ENCODE measurements around the gene PAPPA2. TPM values are rescaled to one million over a fixed set of nuclear protein-coding genes. Genes with fewer than 3 reads are reported as not detected.

The PAPPA2 gene
- total and polyA plus RNA-seq, 9 of the 15 experiments (the other 6 are each of a cell fraction or from before 2014, with no cell fraction given) = 0.01 to 0.15 (median 0.05) TPM; not detected in 2

DNA sequence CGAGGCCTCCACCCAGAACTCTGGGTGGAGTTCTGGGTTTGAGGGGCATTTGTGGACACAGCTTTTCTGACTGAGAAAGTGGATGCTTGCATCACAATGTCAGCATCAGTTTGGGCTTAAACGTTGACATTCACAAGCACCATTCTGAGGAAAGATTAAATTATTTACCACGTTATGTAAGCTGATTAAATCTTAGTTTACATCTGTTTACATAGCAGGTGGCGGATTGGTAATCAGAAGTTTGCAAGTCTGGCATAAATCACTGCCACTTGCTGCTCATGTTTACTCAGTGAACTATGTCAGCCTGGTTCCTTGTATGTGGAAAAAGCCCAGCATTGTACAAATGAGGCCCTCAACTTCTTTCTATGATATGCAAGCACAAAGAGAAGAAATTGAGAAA is 310.1 kb downstream of the PAPPA2 start (continued):
- no peak for TF ChIP-seq FOXK1 (CRISPR knock-in tag; IDR thresholded peaks at IDR 0.05; ENCODE audit: borderline replicate concordance)

DNA sequence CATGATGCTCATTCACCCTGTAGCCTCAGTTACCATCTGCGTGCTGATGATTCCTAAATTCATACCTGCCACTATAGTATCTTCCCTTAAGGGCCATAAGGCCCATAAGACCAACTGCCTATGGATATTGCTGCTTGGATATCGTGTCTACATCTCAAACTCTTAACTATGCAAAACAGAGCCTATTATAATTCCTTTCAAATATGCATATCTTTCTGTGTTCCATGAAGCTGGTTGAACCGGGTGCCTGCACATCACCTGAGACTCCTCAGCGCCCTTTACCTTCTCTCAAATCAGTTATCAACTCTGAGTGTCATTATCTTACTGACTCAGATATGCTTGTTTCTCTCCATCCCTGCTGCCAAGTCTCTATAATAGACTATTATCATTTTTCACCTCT is 311.2 kb downstream of the PAPPA2 start:
- Histone ChIP-seq H3K36me3 (ENCODE audit: control insufficient read depth, insufficient read depth, low read length) (no peaks in the 10 kb centered on the region), H3K4me2 (ENCODE audit: insufficient read depth, low read length) (no peak overlapping the region), H3K27me3 (ENCODE audit: control insufficient read depth in 2 of 2, insufficient read depth in 2 of 2, low read length in 2 of 2) (peaks cover 0 to 2% of the 10 kb centered on the region in 2 experiments; a peak in 3 of 5 replicates), H3K4me3 (no peak overlapping the region), H3K4me1 (replicated peaks in 1 of 2; ENCODE audit: control insufficient read depth in 2 of 2, insufficient read depth in 2 of 2, low read length in 2 of 2) (no peaks in the 10 kb centered on the region), H3K9me3 (replicated peaks; ENCODE audit: control insufficient read depth, insufficient read depth, low read depth, low read length) (no peaks in the 10 kb centered on the region), H3K9ac (ENCODE audit: insufficient read depth in 1 of 2, low read depth in 2 of 2, low read length in 2 of 2) (no peak overlapping the region), H3K27ac (ENCODE audit: extremely low read depth, low read depth, low read length) (no peak overlapping the region), H3K9me1 (ENCODE audit: control insufficient read depth, insufficient read depth, low read length) (no peaks in the 10 kb centered on the region), H4K20me1 (replicated peaks; ENCODE audit: control insufficient read depth, insufficient read depth, low read length) (no peaks in the 10 kb centered on the region), H2AFZ (ENCODE audit: low read depth, low read length) (no peak overlapping the region), H3K79me2 (ENCODE audit: control insufficient read depth, insufficient read depth, low read length) (no peaks in the 10 kb centered on the region)
- intact Hi-C loops (cut with micrococcal nuclease) = no loop called here
- DNase-seq (ENCODE audit: extremely low read depth in 1 of 4, low spot score in 3 of 4) = no peak
- WGBS (ENCODE audit: insufficient coverage, low coverage, missing lambda C conversion rate) = 2% methylated on average over 4 of the region's 4 CpGs
- ChIA-PET CTCF (ENCODE audit: low intra/inter-chr PET ratio) (no interaction called here), POLR2A (no interaction called here)
- no peak for FAIRE-seq
- BruUV-seq (replicated peaks) = no TSS peak
- ATAC-seq = no peak
- in situ Hi-C loops (cut with MboI) = no loop called here
- TF ChIP-seq, protein P1, sequence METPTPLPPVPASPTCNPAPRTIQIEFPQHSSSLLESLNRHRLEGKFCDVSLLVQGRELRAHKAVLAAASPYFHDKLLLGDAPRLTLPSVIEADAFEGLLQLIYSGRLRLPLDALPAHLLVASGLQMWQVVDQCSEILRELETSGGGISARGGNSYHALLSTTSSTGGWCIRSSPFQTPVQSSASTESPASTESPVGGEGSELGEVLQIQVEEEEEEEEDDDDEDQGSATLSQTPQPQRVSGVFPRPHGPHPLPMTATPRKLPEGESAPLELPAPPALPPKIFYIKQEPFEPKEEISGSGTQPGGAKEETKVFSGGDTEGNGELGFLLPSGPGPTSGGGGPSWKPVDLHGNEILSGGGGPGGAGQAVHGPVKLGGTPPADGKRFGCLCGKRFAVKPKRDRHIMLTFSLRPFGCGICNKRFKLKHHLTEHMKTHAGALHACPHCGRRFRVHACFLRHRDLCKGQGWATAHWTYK (CRISPR knock-in tag; IDR thresholded peaks at IDR 0.05) = no peak
- TF ChIP-seq LEF1 (IDR thresholded peaks at IDR 0.05) = no peak
- TF ChIP-seq, protein P2, sequence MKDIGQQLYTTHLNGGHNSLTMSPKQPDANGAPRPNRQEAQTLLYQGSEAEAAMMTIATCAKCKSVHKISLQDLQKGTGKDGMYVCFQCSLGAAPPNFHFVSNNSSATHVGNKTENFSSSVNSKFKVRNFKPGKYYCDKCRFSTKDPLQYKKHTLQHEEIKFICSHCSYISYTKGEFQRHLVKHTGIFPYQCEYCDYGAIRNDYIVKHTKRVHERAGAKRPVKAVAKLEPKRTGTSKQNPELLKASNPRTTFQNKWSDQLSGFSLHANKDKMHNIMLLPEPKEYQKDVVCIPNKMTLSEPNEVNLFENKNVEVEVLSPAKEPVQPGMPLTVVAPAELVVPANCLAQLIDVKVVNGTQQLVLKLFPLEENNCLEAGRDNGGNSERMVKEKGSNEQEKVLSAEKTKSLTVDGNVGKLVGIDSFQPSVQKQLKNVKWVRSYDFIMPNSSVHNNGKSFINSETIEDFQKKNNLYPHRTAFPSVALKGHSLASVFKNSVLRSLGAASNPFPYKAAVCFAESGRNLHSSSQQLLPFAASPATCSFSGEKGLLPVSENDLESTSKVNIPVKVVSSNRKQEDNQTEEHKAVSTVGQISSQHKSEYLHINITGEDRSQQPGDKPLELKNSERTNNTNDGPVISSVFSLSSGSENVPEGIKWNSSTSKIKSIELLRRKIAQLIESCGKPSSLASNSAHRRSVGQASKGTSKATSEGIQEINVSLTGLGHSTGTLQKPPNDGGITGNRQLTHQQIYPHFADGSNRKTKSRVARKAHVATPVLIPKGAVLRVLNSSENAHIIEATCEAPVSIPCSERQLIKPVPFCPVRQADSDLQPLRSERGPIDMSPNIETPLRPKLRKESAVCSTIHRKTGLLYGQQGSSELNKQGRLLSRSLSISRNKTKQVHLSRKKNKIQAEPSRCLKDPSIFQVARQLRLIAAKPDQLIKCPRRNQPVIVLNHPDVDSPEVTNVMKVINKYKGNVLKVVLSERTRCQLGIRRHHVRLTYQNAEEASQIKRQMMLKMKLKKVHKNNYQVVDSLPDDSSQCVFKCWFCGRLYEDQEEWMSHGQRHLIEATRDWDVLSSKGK (CRISPR knock-in tag; IDR thresholded peaks at IDR 0.05) = no peak
